Activated CD4-positive, alpha-beta T cell treated with anti-CD3 and anti-CD28 coated beads, Interleukin-2, Interleukin-6, amounts not matched to agents 100 ng/mL and 50 ng/mL, durations not matched to agents 16 hours and 8 hours (primary cell): ENCODE data around the gene PTPRE.
A peak's percentile ranks its signal among the peaks of the same experiment; 100 is the strongest.

Source experiments
- DNase-seq: peaks from one replicate; pipeline ENCODE4 v3.0.0-alpha.2; 2020

PTPRE gene

DNA sequence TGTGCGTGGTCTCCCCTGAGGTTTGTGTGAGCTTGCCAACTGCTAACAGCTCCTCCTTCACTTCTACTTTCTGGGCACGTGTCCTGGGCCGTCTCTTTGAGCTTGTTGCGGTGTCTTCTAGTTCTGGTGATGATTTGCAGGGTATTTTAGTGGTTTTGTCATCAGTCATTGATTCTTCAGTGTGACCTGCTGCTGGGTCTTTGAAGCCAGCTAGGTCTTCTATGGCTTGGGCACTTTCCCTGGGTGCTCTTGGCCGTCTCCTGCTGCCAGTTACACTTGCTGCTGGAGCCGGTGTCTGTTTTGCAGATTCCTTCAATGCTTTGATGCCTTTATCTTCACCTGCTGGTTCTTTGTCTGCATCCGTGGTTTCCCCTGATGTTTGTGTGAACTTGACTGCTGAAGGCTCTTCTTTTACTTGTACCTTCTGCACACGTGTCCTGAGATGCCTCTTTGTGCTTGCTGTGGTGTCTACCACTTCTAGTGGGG lies 196.4 kb downstream of the PTPRE start:
- DNase-seq = no peak

DNA sequence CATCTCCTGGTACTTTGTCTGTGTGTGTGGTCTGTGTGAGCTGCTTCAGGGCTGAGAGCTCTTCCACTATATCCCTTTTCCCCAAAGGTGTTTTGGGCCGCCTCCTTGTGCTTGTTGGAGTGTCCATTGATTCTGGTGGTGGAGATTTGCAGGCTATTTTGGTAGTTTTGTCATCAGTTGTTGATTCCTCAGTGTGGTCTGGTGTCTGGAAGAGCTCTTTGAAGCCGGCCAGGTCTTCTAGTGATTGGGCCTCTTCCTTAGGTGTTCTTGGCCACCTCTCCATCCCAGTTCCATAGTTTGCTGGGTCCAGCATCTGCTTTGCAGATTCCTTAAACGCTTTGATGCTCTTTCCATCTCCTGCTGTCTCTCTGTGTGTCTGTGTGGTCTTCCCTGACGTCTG lies 198.5 kb downstream of the PTPRE start:
- no peak for DNase-seq

DNA sequence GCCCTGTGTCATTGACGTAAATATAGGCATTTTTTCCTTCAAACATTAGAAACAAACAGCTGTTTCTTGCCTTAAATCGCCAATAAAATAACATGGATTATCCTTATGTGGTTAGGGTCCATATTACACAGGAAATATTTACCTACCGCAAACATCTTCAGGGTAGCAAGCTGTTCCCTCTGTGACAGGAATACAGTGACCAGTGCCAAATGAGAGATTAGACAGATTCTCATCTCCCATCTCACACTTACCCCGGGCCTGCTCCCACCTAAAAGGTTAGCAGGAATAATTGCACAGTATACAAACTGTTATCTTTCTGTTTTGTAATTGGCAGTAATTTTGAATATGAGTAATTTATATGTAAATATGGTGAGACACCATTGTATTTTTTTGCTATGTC lies 202.8 kb downstream of the PTPRE start:
- DNase-seq = no peak

DNA sequence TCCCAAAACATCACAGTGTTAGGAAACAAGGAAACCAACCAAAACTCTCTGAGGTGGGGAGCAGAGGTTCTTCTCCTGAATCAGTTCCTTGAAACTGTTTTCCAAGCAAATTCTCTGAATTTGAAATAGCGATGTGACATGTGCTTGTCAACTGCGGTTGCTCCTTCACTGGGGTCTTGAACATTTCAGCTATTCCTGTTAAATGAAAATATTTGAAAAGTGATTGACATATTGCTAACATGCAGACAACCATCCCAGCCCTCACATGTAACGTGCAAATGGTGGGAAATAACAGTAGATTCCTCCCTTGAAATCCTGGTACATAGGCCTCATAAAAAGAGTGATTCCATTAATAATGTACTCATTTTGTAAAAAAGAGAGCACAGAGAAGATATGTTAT lies 203.4 kb downstream of the PTPRE start:
- DNase-seq = no peak

DNA sequence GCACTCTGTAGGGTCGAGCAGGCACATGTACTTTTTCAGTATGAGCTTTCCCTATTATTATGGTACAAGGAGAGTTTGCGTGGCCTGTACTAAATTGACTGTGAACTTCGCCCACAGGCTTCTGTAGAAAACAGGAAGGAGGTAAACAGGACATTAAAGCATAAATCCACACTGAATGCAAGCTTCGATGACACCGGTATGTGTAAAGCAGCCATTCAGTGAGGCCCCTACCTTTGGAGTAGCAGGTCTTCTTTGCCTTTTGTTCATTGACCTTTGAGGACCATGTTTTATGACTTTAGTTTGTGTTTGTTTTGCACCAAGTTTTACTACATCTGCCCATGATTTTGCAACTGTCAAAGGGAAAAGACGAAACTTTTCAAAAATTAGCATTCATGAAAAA lies 204.8 kb downstream of the PTPRE start:
- no peak for DNase-seq

DNA sequence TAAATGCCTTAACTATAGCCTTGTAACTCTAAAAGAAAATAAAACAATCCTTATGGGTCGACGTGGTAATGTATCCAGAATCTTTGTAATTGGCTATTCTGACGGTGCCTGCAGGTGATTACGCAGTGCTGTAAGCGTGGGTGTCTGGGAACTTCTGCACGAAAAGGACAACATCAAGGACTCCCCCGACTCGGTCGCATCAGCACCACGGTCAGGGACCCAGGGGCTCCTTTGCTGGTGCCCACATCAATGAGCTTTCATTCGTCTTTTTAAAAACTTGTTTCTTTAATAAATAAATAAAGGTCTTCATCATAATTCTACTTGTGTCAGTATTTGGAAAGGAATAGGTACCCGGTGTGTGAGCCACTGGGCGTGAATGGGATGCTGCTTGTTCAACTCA lies 206.1 kb downstream of the PTPRE start:
- DNase-seq = no peak

DNA sequence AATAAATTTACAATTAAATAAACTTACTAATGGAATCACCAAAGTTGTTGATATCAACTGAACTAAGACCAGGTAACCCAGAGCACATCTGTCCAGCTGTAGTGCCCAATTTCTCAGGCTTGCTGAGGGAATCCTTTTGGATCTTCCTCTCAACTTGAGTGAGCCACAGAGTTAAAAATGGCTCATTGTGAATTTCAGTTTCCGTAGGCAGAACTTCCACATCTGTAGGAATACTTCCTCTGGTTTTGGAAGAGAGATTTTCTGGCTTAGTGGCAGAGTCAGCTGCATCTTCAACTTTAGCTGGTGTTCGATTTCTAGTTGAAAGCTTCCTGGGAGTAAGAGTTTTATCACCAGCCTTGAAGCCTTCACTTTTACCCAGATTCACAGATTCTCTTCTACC lies 208.0 kb downstream of the PTPRE start:
- DNase-seq = no peak

DNA sequence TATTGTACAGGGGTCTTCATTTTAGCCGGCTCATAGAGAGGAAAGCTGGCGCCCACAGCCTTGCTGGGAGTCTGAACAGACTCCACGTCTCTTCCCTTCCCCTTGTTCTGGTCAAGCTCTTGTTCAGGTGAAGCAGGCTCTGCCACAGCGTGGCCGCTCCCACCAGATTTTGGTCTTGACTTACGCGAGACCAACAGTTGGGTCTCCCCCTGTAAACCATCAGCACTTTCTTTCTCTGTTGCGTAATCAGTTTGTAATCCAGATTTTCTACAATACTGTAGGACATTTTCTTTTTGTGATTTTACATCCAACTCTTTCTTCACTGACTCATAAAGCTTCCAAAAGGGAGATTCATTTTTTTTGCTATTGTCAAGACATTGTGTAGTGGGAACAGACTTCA lies 208.5 kb downstream of the PTPRE start:
- no peak for DNase-seq

DNA sequence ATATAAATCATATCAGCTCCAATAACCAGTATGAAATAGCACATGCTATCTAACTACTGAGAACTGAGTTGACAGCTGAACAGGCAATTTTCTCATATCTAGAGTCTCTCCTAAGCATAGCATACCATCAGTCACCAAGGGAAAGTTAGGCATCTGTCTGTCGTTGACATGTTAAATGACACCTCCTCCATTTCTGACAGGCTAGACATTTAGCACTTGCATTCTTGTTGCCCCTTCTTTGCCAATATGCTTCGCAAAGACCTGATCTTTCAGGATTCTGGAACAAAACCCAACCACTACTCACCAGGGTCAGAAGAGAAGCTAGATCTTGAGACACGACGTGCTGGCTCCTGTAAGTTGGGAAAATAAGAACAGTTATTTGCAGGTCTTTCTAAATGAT lies 209.3 kb downstream of the PTPRE start:
- DNase-seq = no peak

DNA sequence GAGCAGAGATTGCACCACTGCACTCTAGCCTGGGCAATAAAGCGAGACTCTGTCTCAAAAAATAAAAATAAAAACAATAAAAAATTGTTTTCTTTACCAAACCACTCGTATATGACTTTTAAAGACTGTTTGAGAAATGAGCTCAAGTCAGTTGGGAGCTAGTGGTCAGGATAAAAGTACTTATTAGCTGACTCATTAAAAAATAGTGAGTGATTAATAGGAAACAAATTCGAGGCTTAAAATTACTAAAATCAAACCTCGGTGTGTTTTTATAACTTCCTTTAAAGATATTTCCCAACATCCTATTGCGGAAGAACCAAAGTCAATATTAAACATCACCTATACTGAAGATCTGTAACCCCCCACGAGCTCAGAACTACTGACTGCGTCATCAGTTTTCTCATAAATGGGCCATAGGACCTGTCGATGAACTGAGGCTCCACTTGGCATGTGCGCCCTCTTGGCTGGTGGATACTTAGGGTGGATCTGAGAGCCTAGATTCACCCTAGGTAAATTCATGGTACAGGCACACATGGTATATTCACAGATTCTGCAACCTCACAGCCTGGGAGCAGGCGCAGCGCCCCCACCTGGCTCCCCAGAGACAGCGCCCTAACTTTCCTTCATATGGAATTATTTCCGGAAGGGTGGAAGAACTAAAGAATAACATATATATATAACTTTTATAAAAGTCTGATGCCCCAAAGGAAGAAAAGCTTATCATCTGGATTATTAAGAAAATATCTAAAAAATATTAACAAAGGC lies 210.1 kb downstream of the PTPRE start:
- no peak for DNase-seq

DNA sequence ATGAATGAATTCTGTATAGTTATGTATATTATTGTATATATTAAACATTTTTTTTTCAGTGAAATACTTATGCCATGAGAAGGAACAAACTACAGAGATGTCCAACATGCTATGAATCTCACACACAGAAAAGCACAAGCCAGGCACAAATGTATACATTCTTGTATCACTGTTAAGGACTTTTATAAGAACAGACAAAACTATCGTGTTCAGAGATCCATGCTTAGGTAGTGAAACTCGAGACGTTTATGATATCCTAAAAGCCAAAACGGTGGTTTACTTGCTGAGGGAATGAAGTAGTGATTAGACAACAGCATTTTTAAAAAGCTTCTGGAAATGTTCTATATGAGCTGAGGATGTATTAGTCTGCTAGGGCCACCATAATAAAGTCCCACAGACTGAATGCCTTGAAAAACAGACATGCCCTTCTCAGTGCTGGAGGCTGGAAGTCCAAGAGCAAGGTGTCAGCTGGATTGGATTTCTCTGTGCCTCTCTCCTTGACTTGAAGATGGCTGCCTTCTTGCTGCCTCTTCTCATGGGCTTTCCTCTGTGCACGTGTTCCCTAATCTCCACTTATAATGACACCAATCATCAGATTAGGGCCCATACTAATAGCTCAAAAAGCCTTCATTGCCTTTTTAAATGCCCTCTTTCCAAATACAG lies 215.0 kb downstream of the PTPRE start:
- DNase-seq = no peak

DNA sequence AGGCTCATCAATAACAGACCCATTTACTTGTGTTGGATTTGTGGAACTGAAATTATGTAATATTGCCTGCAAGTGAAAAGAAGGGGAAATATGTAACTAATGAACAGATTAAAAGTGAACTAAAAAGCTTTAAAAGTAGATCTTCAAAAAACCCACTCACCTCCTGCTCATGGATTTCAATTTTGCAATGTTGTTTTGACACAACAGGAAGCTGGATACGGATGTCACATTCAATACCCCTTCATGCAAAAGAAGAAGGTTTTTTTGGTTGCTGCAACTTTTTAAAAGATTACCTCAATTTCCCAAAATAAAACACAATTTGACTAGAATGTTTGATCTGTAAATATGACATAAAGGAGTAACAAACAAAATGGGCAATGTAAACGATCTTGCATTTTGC lies 216.0 kb downstream of the PTPRE start:
- DNase-seq = no peak

DNA sequence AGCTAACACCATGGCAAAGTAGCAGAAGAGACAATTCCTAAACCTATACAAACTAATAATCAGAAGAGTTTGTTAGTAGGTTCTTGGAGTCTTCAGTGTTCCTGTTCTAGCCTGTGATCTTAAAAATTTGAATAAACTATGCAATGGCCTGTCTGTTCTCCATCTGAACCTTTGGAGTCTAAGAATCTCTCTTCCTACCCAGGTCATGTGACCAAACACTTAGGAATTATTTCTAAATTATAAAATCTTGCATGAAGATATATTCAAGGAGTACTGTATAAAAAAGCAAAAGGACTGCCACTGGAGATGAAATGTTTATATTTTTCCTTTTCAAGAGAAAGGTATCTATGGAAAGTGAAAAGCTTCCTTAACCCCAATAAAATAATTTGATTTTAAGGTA lies 216.9 kb downstream of the PTPRE start:
- DNase-seq = no peak

DNA sequence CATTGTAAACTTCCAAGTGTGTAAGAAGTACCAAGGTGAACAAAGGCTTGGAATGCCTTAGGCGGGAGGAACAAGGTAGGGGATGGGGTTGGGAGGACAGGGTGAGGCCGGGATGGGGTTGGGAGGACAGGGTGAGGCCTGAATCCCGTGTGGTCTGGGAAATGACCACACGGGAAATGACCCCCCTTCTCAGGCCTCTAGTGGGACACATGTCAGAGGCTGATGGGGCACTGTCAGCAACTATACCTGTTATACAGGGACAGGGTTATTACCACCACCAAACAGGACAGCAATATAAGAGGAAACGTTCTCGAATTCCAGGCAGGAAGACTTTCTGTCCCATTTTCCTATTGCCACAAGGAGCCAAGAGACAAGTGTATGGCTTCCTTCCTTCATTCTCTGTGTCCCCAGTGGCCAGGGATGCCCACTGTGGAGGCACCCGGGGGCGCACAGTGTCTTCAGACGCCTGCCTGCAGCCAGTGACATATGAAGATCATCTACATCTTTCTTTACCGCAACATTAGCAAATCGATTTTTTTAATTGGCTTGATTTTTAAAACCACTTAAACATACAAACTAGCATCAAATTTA lies 218.0 kb downstream of the PTPRE start:
- DNase-seq = no peak

DNA sequence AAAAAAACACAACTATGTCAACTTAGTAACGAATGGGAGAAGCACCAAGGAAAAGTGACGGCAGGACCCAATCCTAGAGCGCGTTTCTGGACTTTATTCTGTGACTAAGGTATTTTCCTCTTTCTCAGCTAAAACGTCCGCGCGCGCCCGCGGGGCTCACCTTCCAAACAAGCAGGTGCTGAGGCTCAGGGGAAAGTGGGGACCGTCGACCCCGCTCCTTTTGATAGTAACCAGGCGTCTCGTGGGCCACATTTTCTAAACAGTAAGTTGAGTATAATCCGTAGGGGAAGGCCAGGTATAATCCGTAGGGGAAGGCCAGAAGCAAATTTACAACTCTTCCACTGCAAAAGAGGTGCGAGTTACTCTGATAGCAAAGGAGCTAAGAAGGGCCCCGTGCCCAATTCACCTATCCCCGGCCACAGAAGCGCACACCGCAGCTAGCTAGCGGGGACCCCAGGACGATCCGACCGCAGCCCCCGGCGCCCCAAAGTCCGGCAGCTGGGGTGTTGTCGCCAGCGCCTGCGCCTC lies 218.6 kb downstream of the PTPRE start:
- DNase-seq = peak; percentile 26

DNA sequence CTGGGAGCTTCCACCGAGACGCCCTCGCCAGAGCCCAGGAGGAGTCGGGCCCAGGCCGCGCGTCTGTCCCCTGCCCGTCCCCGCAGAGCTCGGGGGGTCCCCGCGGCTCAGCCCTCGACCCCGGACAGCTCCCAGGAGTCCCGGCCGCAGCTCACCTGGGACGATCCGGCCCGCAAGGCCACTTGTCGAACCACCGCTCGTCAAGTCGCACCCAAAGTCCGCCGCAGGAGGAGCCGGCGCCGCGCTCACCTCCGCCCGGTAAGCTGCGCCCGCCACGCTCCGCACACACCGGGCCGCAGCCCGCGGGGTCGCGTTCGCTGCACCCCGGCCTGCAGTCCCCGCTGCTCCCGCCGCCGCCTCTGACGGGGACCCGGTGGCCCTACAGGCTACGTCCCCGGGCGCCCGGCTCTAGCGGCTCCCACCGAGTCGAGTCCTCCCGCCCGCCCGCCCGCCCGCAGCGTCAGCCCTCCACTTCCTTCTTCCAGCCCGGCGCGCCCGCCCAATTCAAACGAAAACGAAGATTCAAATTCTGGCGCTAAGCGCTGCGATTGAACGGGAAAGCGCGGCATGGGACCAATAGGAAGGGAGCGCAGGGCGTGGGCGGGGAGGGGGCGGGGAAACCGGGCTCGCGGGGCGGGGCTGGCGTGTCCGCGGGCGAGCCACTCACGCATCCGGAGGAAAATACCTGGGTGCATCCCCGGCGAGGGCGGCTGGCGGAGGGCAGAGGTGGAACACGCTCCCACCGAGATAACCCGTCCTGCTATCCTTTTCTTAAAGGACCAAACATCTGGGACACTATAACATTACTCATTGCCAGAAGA lies 219.3 kb downstream of the PTPRE start, which contains the start of gene MKI67:
MKI67 (minus strand) TSS at position 480 of the 821 bp plus-strand sequence. CDS start 756 bp downstream, outside the sequence.
- peak; percentile 96 for DNase-seq

DNA sequence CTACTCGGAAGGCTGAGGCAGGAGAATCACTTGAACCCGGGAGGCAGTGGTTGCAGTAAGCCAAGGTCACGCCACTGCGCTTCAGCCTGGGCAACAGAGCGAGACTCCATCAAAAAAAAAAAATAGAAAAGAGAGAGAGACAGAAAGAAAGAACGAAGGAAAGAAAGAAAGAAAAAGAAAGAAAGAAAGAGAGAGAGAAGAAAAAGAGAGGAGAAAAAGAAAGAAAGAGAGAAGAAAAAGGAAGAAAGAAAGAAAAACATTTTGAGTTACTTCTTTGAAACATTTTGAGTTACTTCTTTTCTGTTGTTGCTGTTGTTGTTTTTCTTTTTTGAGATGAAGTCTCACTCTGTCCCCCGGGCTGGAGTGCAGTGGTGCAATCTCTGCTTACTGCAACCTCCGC lies 221.7 kb downstream of the PTPRE start:
- DNase-seq = no peak

DNA sequence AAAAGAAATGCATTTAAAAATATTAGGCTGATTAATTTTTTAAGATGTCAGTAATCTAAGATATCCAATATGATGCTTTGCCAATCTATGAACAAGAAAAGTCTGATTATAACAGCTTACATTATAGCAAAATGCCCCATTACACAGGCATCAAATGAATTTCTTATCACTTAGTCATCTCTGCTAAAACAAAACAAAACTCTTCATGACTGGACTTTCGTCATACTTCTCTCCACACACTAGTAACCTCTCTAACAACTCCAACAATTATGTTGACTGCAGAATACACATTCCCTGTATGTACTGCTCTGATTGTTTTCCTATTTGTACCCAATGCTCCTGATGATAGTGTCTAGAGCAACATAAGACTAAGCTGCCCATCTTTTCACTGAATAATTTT lies 223.1 kb downstream of the PTPRE start:
- DNase-seq = no peak
